Measurements from ENCODE around the gene RIN3.

DNA sequence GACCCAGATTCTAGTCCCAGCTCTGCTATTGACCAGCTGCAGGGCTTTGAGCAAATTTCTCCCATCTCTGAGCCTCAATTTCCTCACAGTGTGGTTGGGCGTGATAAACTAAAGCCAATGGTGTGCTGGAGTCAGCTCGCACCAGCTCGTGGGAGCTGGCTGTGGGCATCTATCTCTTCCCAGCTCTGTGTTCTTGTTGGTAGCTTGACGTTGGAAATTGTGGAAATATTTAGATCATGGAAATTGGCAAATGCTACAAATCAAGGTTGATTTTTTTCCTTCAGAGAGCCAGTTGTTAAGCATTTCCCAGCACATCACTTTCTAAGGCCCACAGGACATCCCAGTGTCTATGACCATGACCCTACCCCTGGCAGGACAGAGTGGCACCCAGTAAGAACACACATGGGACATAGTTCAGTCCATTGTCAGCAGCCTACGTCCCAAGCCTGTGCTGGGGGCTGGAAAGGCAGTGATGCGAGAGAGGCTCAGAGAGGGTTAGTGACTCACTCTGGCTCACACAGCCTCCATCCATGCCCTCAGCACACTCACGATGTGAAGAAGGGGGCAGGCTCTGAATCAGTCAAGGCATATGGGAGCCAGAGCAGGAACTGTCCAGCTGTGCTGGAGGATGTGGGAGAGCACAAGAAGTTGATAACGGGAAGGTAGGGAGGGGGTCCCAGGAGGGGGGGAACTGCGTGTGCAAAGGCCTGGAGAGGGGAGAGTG lies 157.2 kb downstream of the RIN3 start:
- no peak for TF ChIP-seq CTCF (IDR thresholded peaks at IDR 0.05)
- no peak for TF ChIP-seq POLR2A (IDR thresholded peaks at IDR 0.05)

All from Peyer's patch (tissue), 4 donors.